Uterus (tissue), 4 donors: ENCODE results near the gene RASSF1. TPM values are rescaled to one million over a fixed set of nuclear protein-coding genes. Genes with fewer than 3 reads are reported as not detected.

Source experiments
- DNase-seq, 2 donors: peaks; one replicate each; pipeline ENCODE4 v3.0.0-alpha.2; 2019 to 2020
- H3K27ac ChIP-seq, 2 donors: fragments of 200-600 bp; sonication (generic); 1 replicate in 1 of 2; 2 replicates in 1 of 2; pipeline ENCODE4 v1.5.1; 2016 to 2018
- H3K27me3 ChIP-seq, 2 donors: fragments of 200-600 bp; sonication (generic); one replicate each; pipeline ENCODE4 v1.5.1; 2018 to 2019; ENCODE audit warnings: control low read depth in 1 of 2
- H3K36me3 ChIP-seq, 2 donors: fragments of 200-600 bp; sonication (generic); one replicate each; pipeline ENCODE4 v1.5.1; 2019; ENCODE audit warnings: control low read depth in 1 of 2
- H3K4me1 ChIP-seq, 2 donors: fragments of 200-600 bp; sonication (generic); one replicate each; pipeline ENCODE4 v1.5.1; 2018 to 2019; ENCODE audit warnings: control low read depth in 1 of 2
- H3K4me3 ChIP-seq, 2 donors: fragments of 200-600 bp; sonication (generic); 1 replicate in 1 of 2; 2 replicates in 1 of 2; pipeline ENCODE4 v1.5.1; 2018 to 2019; ENCODE audit warnings: mild to moderate bottlenecking in 1 of 2
- H3K9me3 ChIP-seq, 2 donors: fragments of 200-600 bp; sonication (generic); one replicate each; pipeline ENCODE4 v1.5.1; 2019; ENCODE audit warnings: control low read depth in 1 of 2
- CTCF ChIP-seq, 4 experiments: fragments of 200-600 bp in 2 of 4; fragments of 450-650 bp in 2 of 4; sonication (generic) in 2 of 4; IDR thresholded peaks; one replicate each; pipeline ENCODE4 v1.5.1; 2016 to 2019; ENCODE audit warnings: antibody characterized with exemption in 4 of 4, mild to moderate bottlenecking in 2 of 4, moderate library complexity in 1 of 4
- POLR2A ChIP-seq, 2 donors: fragments of 450-650 bp; IDR thresholded peaks; one replicate each; pipeline ENCODE4 v1.6.1; 2016; ENCODE audit warnings: antibody characterized with exemption in 2 of 2, mild to moderate bottlenecking in 1 of 2, moderate library complexity in 1 of 2
- intact Hi-C: fragments of 100-400 bp; cut with DNase I; formaldehyde crosslinking; loops from one replicate; pipeline ENCODE4 v1.15.1; 2023; ENCODE audit warnings: low total_unique reads
- total RNA-seq, 4 donors: library from RNA; depleted of rRNA in 3 of 4; stranded (reverse); fragments of >200 nt in 3 of 4; gene quantifications; one replicate each; pipeline versions ENCODE4 v1.1.0 to v1.2.4, GENCODE V29; 2014 to 2023
- donor health status: DM: yes; HTN: yes; CAD: no.

RASSF1 gene
- total RNA-seq, 4 donors from 2014 or later, result 42.1 to 114 (median 44.6) TPM

- no peaks in the 10 kb centered on the region for H3K27me3 ChIP-seq
- no peak overlapping the region for H3K27ac ChIP-seq
- no peaks in the 10 kb centered on the region for H3K9me3 ChIP-seq
- H3K4me1 ChIP-seq, result no peaks in the 10 kb centered on the region
- H3K4me3 ChIP-seq, result no peak overlapping the region
- TF ChIP-seq CTCF (IDR thresholded peaks at IDR 0.05) (no peak), POLR2A (IDR thresholded peaks at IDR 0.05) (no peak)
- no peaks in the 10 kb centered on the region for H3K36me3 ChIP-seq
- intact Hi-C loops, result loop anchor here (10.0 kb wide), 1 partner anchor 166 kb away; no protein-coding TSS in a partner anchor
- no peak for DNase-seq
These were observed 38.1 kb upstream of the RASSF1 start for GRCh38 chr3:50378757-50379156.

- TF ChIP-seq POLR2A (IDR thresholded peaks at IDR 0.05) (no peak), CTCF (IDR thresholded peaks at IDR 0.05) (no peak)
These were observed 37.4 kb upstream of the RASSF1 start for GRCh38 chr3:50378024-50378423.

GRCh38 chr3:50375258-50375931 lies 34.8 kb upstream of the RASSF1 start:
- intact Hi-C loops, result loop anchor here (10.0 kb wide), 1 partner anchor 169 kb away; no protein-coding TSS in a partner anchor
- DNase-seq, result no peak
- Histone ChIP-seq H3K27ac (no peak overlapping the region), H3K4me1 (no peaks in the 10 kb centered on the region), H3K9me3 (no peaks in the 10 kb centered on the region), H3K27me3 (no peaks in the 10 kb centered on the region), H3K4me3 (no peak overlapping the region), H3K36me3 (no peaks in the 10 kb centered on the region)
- TF ChIP-seq CTCF (IDR thresholded peaks at IDR 0.05) (no peak), POLR2A (IDR thresholded peaks at IDR 0.05) (no peak)

More at GRCh38 chr3:50378024-50378423, 37.4 kb upstream of the RASSF1 start:
- Histone ChIP-seq H3K27ac (no peak overlapping the region), H3K27me3 (no peaks in the 10 kb centered on the region), H3K36me3 (no peaks in the 10 kb centered on the region), H3K4me1 (no peaks in the 10 kb centered on the region), H3K9me3 (no peaks in the 10 kb centered on the region), H3K4me3 (no peak overlapping the region)
- intact Hi-C loops, result loop anchor here (10.0 kb wide), 1 partner anchor 167 kb away; no protein-coding TSS in a partner anchor
- no peak for DNase-seq

GRCh38 chr3:50374363-50375257 lies 34.0 kb upstream of the RASSF1 start:
- H3K27ac ChIP-seq, result no peak overlapping the region
- no peaks in the 10 kb centered on the region for H3K36me3 ChIP-seq
- no peaks in the 10 kb centered on the region for H3K4me1 ChIP-seq
- H3K4me3 ChIP-seq, result no peak overlapping the region
- intact Hi-C loops, result loop anchor here (10.0 kb wide), 1 partner anchor 170 kb away; no protein-coding TSS in a partner anchor
- DNase-seq, result no peak
- TF ChIP-seq CTCF (IDR thresholded peaks at IDR 0.05) (no peak), POLR2A (IDR thresholded peaks at IDR 0.05) (no peak)
- no peaks in the 10 kb centered on the region for H3K9me3 ChIP-seq
- H3K27me3 ChIP-seq, result no peaks in the 10 kb centered on the region
